GM19043 (cell line): Measurements from ENCODE around the gene NEFH.
"Not testable (repeated sequence)": the region's sequence is repeated elsewhere in the genome, so short reads cannot be mapped to it uniquely, and the experiment has no call there.

Source experiments
- ATAC-seq: cut with Tn5 transposase; IDR thresholded peaks from one replicate; pipeline ENCODE4 v1.9.1; 2021; ENCODE audit warnings: low read depth; ENCODE audit not compliant: unreplicated experiment

The NEFH gene

GRCh38 chr22:29479417-29480261 is at the start of gene NEFH:
TSS of gene NEFH (plus strand) at chr22:29480218. CDS start at chr22:29480263, 45 bp downstream.
- no peak for ATAC-seq

- no peak for ATAC-seq
Measured at GRCh38 chr22:29431986-29432385, 48.0 kb upstream of the NEFH start.

DNA sequence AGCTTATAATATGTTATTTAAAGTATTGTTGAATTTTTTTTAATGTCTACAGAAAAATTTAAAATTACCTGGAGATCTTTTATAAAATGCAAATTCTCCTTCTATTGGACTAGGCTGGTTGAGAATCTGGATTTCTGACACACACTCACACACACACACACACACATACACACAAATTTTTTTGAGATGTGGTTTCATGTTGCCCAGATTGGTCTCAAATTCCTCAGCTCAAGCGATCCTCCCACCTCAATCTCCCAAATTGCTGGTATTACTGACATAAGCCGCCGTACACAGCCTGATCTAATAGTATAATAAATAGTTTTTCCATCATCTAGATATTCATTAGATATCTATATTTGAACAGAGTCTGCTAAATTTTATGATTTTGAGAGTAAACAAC is 46.2 kb upstream of the NEFH start:
- no peak for ATAC-seq

DNA sequence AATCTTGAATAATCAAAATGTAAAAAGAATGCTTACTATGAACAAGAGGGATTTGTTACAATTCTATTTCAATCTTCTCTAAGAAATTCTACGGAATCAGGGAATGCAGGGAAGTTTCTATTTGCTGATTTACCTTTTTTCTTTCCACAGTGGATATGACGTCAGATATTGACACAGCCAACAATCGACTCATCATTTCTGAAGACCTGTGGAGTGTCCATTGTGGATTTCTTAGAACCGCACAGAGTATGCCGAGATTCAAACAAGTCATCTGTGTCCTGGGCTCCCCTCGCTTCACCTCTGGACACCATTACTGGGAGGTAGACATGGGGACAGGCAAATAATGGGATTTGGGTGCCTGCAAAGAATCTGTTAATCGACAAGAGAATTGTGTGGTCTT is 45.7 kb upstream of the NEFH start:
- ATAC-seq = no peak

- ATAC-seq = no peak
Measured at GRCh38 chr22:29435236-29436136, 44.5 kb upstream of the NEFH start.

GRCh38 chr22:29438283-29438682 is 41.7 kb upstream of the NEFH start, which contains the start of gene RFPL1:
TSS of gene RFPL1 (plus strand) at chr22:29438583.
- ATAC-seq = not testable (repeated sequence)

- no peak for ATAC-seq
Measured at GRCh38 chr22:29442976-29443375, 37.0 kb upstream of the NEFH start.

- ATAC-seq = no peak
Measured at GRCh38 chr22:29443452-29443851, 36.6 kb upstream of the NEFH start.

DNA sequence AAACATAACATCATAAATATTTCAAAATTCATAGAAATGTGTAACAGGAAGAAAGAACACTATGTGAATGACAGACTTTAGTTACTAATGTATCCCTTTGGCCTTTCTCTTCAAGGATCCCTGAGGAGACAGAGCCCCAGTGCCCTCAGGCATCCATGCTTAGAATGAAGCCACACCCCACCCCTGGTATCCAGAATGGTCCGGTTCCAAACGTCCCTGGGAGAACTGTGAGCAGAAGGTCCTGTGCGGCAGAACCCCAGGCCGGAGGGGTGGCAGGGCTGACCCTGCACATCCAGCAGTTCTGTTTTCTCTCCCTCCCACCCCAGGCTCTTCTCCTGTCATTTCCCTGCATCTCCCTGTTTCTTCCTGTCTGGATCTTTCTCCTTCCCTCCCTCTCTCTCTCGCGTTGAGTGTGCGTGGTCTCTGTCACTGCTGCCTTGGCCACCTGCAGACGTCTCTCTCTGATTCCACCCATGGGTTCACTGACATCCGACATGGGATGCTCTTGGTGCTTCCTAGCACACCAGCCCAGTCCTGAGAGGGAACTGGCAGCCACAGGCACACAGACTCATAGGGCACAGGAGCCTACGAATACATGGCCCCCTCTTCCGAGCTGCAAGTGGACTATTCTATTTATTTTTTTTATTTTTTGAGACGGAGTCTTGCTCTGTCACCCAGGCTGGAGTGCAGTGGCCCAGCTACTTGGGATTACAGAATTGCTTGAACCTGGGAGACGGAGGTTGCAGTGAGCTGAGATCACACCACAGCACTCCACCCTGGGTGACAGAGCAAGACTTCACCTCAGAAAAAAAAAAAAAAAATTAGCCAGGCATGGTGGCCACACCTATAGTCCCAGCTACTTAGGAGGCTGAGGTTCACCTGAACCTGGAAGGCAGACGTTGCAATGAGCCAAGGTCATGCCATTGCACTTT is 35.9 kb upstream of the NEFH start:
- no peak for ATAC-seq

GRCh38 chr22:29445508-29445907 is 34.5 kb upstream of the NEFH start:
- no peak for ATAC-seq

GRCh38 chr22:29447906-29448305 is 32.1 kb upstream of the NEFH start:
- no peak for ATAC-seq

DNA sequence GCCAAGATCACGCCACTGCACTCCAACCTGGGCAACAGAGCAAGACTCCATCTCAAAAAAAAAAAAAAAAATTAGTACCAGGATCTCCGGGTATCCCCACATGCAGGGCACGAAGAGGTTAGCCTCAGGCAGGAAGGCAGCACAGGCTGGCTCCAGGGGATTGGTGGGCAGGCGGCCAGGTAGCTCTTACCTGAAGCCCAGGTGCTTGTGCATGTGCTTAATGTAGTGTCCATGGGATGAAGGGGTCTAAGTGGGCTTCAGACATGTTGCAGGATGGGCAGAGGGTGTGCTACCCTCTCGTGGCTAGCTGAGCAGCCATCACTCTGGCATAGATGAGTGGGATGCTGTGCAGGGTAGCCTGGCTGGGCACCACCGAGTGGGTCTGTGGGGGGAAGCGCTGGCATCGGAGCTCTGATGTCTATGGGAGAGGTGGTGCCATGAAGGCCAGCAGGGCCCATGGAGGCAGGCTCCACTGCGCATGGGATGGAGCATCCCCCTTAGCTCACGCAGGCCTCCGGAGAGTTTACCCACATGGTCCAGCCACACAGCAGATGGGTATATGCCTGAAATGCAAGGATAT is 30.6 kb upstream of the NEFH start:
- ATAC-seq = no peak

DNA sequence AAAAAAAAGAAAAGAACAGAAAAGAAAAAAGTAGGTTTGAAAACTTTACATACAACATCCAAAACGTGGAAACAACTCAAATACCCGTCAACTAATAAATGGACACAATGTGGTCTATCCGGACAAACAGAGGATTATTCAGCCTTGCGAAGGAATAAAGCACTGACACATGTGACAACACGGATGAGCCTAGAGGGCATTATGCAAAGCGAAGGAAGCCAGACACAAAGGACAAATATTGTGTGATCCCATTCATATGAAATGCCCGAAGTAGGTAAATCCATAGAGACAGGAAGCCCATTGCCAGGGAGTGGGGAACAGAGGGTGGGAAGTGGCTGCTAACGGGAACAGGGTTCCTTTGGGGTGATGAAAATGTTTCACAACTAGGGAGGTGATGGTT is 29.8 kb upstream of the NEFH start:
- ATAC-seq = no peak

DNA sequence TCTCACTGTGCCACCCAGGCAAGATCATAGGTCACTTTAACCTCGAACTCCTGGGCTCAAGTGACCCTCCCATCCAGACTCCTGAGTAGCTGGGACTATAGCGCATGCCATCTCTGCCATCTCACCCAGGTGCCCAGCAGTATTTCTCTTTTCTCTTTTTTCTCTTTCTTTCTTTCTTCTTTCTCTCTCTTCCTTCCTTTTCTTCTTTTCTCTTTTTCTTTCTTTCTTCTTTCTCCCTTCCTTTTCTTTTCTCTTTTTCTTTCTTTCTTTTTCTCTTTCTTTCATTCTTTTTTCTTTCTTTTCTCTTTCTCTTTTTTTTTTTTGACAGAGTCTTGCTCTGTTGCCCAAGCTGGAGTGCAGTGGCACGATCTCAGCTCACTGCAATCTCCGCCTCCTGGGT is 28.2 kb upstream of the NEFH start:
- ATAC-seq = no peak

DNA sequence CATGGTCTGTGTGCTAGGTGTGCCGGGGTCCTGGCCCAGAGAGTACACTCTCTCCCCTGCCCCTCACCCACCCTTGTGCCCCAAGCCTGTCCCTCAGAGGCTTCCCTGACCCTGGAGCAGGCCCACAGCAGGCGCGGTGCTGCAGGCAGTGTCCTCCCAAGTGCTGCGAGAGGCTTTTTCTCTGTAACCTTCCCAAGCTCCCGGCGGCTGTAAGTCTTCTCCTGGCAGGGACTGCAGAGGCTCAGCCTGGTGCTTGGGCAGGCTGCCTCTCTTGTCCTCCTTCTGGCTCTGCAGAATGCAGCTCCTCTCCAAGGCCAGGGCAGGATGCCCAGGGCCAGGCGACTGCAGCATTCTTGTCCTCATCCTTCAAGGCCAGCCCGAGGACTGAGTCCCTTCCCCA is 25.7 kb upstream of the NEFH start:
- no peak for ATAC-seq

DNA sequence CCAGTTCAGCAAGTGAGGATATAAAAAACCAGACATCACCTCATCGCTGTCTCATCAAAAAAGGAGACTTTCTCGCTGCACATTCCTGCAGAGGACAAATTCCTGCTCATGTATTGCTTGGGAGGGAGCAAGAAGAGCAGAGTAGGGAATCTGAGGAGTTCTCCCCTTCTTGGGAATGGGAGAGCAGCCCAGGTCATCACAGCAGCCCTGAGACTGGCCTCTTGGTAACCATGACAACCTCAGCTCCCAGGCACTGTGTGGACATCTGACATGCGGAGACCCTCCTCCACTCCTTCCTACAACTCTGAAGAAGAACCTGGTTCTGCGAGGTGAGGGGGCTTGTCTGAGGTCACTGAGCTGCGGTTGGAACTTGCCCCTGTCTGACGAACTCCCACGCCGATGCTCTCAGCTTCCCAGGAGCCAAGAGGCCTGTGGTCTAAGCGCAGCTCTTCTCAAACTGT is 23.8 kb upstream of the NEFH start:
- no peak for ATAC-seq

GRCh38 chr22:29457730-29458129 is 22.3 kb upstream of the NEFH start:
- no peak for ATAC-seq

GRCh38 chr22:29458551-29458950 is 21.5 kb upstream of the NEFH start:
- no peak for ATAC-seq

- ATAC-seq = no peak
Measured at GRCh38 chr22:29459773-29460172, 20.2 kb upstream of the NEFH start.

DNA sequence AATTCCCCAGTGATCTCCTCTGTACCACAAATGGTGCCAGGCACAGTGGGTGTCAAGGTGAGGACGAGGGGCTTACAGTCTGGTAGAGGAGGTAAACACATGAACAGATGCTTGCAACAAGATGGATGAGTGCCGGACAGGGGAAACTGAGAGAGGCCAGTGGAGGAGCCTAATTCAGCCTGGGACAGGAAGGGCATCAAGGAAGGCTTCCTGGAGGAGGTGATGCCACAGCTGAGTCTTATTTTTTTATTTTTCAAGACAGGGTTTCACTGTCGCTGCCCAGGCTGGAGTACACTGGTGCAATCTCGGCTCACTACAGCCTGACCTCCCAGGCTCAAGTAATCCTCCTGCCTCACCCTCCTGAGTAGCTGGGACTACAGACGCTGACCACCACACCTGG is 18.8 kb upstream of the NEFH start:
- ATAC-seq = no peak
